GM12892 (cell line): ENCODE data around the gene STOX2.

ENCODE experiments used
- POLR2A ChIP-seq: IDR thresholded peaks from 2 replicates; pipeline ENCODE4 v1.6.1; 2011; ENCODE audit warnings: low read depth, low read length, control low read depth
- POLR2AphosphoS5 ChIP-seq: IDR thresholded peaks from 2 replicates; pipeline ENCODE4 v1.6.1; 2011; ENCODE audit warnings: low read depth, low read length, control low read depth
- TAF1 ChIP-seq: IDR thresholded peaks from 2 replicates; pipeline ENCODE4 v1.6.1; 2011; ENCODE audit warnings: low read depth, mild to moderate bottlenecking, control low read depth, low read length, borderline replicate concordance

- no peak for TF ChIP-seq POLR2A
- no peak for TF ChIP-seq TAF1
- TF ChIP-seq POLR2AphosphoS5, result no peak
Measured at GRCh38 chr4:184066584-184067300, 161.6 kb downstream of the STOX2 start.
